Activated CD4-positive, alpha-beta memory T cell treated with anti-CD3 and anti-CD28 coated beads for 36 hours (primary cell): Measurements from ENCODE around the gene CALHM5. TPM values are rescaled to one million over a fixed set of nuclear protein-coding genes. Genes with fewer than 3 reads are reported as not detected.

Experiments used
- CTCF ChIA-PET: fragments of 350-600 bp; sonication (Branson Sonifier 250); formaldehyde crosslinking; loops from one replicate; lab custom pipeline; 2021; ENCODE audit warnings: antibody characterized with exemption, inconsistent platforms; lab: Charles Lee
- POLR2A ChIA-PET: fragments of 350-600 bp; sonication (Branson Sonifier 250); formaldehyde crosslinking; loops from one replicate; lab custom pipeline; 2021; ENCODE audit warnings: antibody characterized with exemption; lab: Charles Lee
- DNase-seq: peaks from one replicate; pipeline ENCODE4 v3.0.0-alpha.2; 2020
- H3K27ac Mint-ChIP-seq: one replicate; pipeline ENCODE4 v1.8.0; 2021; ENCODE audit warnings: mixed read lengths
- H3K27me3 Mint-ChIP-seq: one replicate; pipeline ENCODE4 v1.8.0; 2021; ENCODE audit warnings: mixed read lengths
- H3K36me3 Mint-ChIP-seq: one replicate; pipeline ENCODE4 v1.8.0; 2021; ENCODE audit warnings: mixed read lengths
- H3K4me1 Mint-ChIP-seq: one replicate; pipeline ENCODE4 v1.8.0; 2021; ENCODE audit warnings: low read depth, mixed read lengths
- H3K4me3 Mint-ChIP-seq: one replicate; pipeline ENCODE4 v1.8.0; 2021; ENCODE audit warnings: mild to moderate bottlenecking, mixed read lengths
- H3K9me3 Mint-ChIP-seq: one replicate; pipeline ENCODE4 v1.8.0; 2021; ENCODE audit warnings: mixed read lengths
- intact Hi-C: fragments of 100-400 bp; cut with micrococcal nuclease; formaldehyde crosslinking; loops from one replicate; pipeline ENCODE4 v1.15.1; 2023
- total RNA-seq, 2 experiments: library from RNA; stranded (reverse); gene quantifications; one replicate each; pipeline ENCODE4 v1.2.3, GENCODE V29; 2021

Gene CALHM5
- total RNA-seq, 2 experiments from 2014 or later: not detected

DNA sequence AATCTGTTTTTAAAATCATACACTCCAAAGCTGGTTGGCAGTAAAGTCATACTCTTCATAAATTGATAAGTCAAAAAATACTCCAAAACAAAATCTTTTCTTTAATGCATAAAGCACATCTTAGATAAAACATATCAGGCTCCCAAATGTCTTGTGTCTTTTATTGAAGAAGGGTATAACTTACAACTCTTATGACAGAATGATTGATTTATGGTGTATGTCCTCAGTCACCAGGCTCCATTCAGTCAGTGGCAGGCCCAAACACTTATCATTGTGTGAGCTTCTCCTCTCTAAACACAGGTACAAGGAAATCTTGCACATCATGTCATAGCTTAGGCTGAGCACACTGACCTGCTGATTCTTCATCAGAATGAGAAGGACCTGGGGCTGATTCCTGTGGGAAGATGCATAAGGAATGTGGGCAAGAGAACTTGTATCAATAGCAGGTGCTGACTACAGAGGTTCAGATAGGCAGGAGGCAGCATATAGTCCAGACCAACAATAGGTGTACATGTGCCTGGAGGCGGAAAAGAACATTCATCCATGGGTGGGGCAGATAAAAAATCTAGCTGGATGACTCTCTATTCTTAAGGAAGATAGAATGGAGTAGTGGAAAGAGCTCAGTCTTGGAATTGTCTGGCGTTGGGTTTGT is 1.9 kb downstream of the CALHM5 start:
- Mint-ChIP-seq H3K36me3 (no peaks in the 10 kb centered on the region), H3K4me1 (no peaks in the 10 kb centered on the region), H3K9me3 (peaks cover 11% of the 10 kb centered on the region), H3K27ac (no peak overlapping the region), H3K4me3 (no peak overlapping the region), H3K27me3 (peaks cover 6% of the 10 kb centered on the region)
- CTCF ChIA-PET: interaction anchor here (1.3 kb wide), 1 partner anchor 9 kb away, joined by 4 read pairs; no protein-coding TSS in a partner anchor
- intact Hi-C loops: no loop called here
- no peak for DNase-seq
- POLR2A ChIA-PET: no interaction called here

DNA sequence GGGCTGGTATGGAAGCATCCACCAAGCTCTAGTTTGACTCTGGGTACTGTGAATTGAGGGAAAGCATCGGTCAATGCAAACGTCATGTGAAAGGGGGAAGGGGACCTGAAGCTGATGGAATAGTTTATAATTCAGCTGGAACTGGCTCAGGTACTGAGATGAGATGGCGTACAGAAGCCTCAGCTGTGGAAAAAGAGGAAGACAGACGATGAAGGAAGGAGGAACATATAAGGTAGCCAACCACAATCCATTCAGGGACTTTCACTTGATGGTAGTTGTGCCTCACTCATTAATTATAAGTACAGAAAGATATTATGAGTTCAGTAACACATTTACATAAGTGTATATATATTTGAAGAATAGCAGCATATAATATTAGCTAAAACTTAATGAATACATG is 2.7 kb downstream of the CALHM5 start:
- H3K27ac Mint-ChIP-seq: no peak overlapping the region

DNA sequence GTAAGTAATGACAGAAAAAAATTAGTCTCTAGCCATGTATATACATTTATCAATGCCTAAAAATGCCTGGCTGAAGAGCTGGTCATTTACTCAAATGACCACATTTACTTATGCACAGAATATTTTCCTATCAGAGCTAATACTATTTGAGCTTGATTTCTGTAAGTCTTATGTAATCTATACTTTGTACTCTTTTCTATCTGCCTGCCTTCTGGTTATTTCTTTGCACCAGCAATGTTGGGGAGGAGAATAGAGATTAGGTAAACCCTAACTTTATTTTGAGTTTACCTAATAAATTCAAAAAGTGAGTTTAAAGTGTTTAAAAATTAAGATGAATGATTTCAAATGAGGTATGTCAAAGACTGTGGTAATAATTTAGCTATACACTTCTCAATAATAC is 3.7 kb downstream of the CALHM5 start:
- POLR2A ChIA-PET: no interaction called here
- CTCF ChIA-PET: interaction anchor here (0.8 to 1.5 kb wide), 5 partner anchors 14 to 246 kb away, joined by 3 to 8 read pairs (median 3); no protein-coding TSS in a partner anchor
- intact Hi-C loops: no loop called here
- Mint-ChIP-seq H3K27me3 (peaks cover 9% of the 10 kb centered on the region), H3K36me3 (no peaks in the 10 kb centered on the region), H3K27ac (no peak overlapping the region), H3K4me3 (no peak overlapping the region), H3K9me3 (no peaks in the 10 kb centered on the region), H3K4me1 (no peaks in the 10 kb centered on the region)
- no peak for DNase-seq

More for the DNA sequence above, 2.7 kb downstream of the CALHM5 start:
- Mint-ChIP-seq H3K4me3 (no peak overlapping the region), H3K36me3 (no peaks in the 10 kb centered on the region), H3K27me3 (peaks cover 8% of the 10 kb centered on the region), H3K4me1 (no peaks in the 10 kb centered on the region), H3K9me3 (peaks cover 4% of the 10 kb centered on the region)
- POLR2A ChIA-PET: no interaction called here
- DNase-seq: no peak
- intact Hi-C loops: no loop called here
- CTCF ChIA-PET: interaction anchor here (1.3 kb wide), 1 partner anchor 8 kb away, joined by 4 read pairs; no protein-coding TSS in a partner anchor

DNA sequence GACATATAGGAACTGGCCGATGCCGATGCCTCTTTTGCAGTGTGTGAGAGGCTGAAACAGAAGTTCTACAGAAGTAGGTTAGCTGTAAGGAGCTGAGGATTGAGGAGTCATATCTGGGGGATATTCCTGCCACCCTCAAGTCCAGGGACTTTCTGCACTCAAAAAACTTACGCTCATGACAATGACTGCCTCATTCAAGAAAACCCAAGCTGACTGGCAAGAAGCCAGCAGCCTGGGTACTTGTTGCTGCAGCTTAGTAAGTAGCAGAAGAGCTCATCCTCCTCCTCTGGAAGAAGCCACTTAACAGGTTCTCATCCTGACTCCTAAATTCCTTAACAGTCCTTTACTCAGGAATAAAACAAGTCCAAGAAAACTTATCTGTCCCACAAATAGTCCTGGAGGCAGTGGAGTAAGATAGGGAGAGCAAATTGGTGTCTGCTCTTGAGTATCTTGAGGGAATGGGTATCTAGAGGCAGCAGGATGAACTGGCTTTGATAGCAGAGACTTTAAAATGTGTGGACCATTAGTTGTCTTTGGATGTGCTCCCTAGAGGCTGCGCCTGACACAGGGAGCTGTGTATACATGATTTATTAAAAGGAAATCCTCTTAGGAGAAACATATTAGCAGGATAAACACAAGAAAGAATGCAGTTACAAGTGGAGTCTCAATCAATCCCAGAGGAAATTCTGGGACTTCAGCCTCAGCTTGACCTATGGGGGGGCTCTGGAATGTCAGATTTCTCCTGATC is 7.4 kb downstream of the CALHM5 start:
- CTCF ChIA-PET: no interaction called here
- Mint-ChIP-seq H3K36me3 (no peaks in the 10 kb centered on the region), H3K27ac (no peak overlapping the region), H3K4me1 (no peaks in the 10 kb centered on the region), H3K9me3 (no peaks in the 10 kb centered on the region), H3K4me3 (no peak overlapping the region), H3K27me3 (peaks cover 9% of the 10 kb centered on the region)
- POLR2A ChIA-PET: no interaction called here
- DNase-seq: no peak
- intact Hi-C loops: no loop called here

DNA sequence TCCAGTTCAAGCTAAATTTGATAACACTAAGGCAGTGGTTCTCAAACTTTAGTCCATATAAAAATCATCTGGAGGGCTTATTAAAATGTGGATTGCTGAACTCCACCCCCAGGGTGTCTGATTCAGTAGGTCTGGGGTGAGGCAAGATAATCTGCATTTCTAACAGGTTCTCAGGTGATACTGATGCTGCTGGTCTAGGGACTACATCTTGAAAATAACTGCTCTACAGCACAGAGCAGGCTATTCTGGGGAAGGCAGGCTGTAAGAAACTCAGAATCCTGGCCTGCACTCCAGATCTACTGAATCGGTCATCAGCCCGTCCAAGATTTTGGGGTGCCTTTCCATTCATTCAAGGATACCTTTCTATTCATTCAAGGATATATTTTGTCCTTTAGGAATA is 11.5 kb downstream of the CALHM5 start:
- DNase-seq: no peak
- intact Hi-C loops: no loop called here
- ChIA-PET POLR2A (no interaction called here), CTCF (interaction anchor here (0.7 to 1.3 kb wide), 3 partner anchors 9 to 235 kb away, joined by 3 to 4 read pairs (median 4); no protein-coding TSS in a partner anchor)
- Mint-ChIP-seq H3K36me3 (no peaks in the 10 kb centered on the region), H3K27ac (no peak overlapping the region), H3K27me3 (peaks cover 7% of the 10 kb centered on the region), H3K4me1 (no peaks in the 10 kb centered on the region), H3K9me3 (no peaks in the 10 kb centered on the region), H3K4me3 (no peak overlapping the region)

DNA sequence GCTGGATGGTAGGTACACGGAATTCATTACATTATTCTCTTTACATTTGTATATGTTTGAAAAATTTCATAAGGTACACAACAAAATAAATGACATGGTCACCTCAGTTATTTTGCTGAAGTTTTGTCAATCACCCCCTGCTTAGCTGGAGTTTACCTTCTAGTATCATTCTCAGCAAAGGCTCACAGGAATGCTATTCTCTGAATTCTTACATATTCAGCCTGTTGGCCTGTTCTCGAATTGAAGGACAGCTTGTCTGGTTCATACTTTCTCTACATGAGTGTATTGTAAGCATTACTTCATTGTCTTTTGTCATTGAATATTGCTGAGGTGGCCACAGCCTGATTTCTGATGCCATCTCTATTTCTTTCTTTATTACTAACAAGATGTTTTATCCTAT is 12.8 kb downstream of the CALHM5 start:
- no peaks in the 10 kb centered on the region for H3K36me3 Mint-ChIP-seq
- no peaks in the 10 kb centered on the region for H3K9me3 Mint-ChIP-seq
- peaks cover 1% of the 10 kb centered on the region for H3K27me3 Mint-ChIP-seq
- ChIA-PET CTCF (no interaction called here), POLR2A (no interaction called here)
- H3K27ac Mint-ChIP-seq: no peak overlapping the region
- DNase-seq: no peak
- no peaks in the 10 kb centered on the region for H3K4me1 Mint-ChIP-seq
- H3K4me3 Mint-ChIP-seq: no peak overlapping the region
- intact Hi-C loops: no loop called here

DNA sequence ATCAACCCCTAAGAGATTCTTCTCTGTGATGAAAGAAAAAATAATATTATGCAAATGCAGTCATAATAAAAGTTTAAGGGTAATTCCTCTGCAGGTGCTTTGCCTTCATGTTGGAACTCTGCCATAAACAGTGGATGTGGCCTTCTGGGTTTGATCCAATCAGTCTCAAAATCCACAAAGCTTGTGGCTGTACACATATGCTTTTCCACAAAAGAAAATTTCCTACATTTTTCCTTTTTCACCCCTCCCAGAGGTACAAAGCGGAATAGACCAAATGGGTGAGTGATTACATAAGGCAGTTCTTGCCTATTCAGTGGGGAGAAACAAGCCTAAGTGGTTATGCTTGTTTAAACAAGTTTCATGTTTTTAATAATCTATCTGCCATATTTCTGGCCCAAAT is 16.7 kb downstream of the CALHM5 start:
- H3K27me3 Mint-ChIP-seq: peaks cover 10% of the 10 kb centered on the region
- ChIA-PET POLR2A (no interaction called here), CTCF (no interaction called here)
- no peak overlapping the region for H3K4me3 Mint-ChIP-seq
- DNase-seq: no peak
- intact Hi-C loops: no loop called here
- H3K27ac Mint-ChIP-seq: no peak overlapping the region
- H3K36me3 Mint-ChIP-seq: no peaks in the 10 kb centered on the region
- H3K4me1 Mint-ChIP-seq: no peaks in the 10 kb centered on the region
- no peaks in the 10 kb centered on the region for H3K9me3 Mint-ChIP-seq

DNA sequence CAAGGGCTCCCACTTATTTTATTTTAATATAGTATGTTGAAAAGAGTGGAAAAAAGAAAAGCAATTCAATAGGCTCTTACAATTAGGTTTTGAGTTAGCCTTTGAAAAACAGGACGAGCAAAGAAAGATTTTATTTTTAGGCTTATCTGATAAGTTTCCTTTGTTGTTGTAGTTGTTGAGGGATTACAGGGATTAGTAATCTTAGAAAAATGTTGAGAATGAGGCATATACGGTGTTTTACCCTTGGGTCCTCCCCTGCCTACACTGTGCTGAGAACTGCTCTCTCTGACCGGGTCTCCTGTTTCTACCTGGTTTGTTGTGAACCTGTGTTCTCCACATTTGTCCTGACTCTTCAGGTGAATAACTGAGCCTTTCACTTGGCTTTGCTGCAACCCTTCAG is 17.3 kb downstream of the CALHM5 start:
- H3K4me1 Mint-ChIP-seq: no peaks in the 10 kb centered on the region
- H3K27me3 Mint-ChIP-seq: peaks cover 11% of the 10 kb centered on the region
- H3K4me3 Mint-ChIP-seq: no peak overlapping the region
- DNase-seq: no peak
- intact Hi-C loops: no loop called here
- H3K9me3 Mint-ChIP-seq: no peaks in the 10 kb centered on the region
- ChIA-PET CTCF (interaction anchor here (1.4 kb wide), 1 partner anchor 241 kb away, joined by 14 read pairs; no protein-coding TSS in a partner anchor), POLR2A (no interaction called here)
- no peaks in the 10 kb centered on the region for H3K36me3 Mint-ChIP-seq
- H3K27ac Mint-ChIP-seq: no peak overlapping the region

DNA sequence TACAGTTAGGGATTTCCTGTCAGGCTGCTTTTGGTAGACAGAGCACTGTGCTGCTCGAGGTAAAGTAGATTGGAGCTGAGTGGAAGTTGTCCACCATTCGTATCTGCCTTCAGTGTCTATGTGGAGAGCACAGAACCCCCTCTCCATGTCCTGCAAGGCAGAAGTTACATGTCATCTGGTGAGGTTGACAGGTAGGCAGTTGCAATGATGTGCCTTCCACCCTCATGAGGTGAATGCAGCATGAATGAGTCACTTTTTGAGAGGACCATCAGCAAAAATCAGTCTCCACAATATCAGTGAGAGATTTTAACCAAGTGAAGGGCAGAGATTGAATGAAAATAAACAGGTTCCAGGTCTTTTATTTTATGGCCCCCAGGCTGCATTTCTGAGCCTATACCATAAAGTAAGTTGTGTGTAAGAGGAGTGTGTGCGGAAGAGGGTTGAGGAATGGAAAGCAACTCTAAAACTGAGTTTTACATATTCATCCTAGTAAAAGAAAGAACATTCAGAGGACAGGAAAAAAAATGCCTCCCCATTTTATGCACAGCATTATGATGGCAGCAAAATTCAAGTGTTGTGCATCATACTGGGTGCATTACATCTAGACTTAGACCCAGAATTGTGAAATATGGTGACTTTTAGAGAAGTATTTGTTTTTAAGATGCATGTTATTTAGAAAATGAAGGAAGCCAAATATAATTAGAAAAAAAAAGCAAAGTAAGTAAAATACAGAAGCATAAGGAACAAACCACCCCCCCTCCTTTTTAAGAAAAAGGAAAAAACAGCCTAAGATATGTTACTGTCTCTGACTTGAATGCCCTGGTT is 18.2 kb downstream of the CALHM5 start:
- CTCF ChIA-PET: interaction anchor here (1.2 to 1.4 kb wide), 2 partner anchors 242 kb away, joined by 4 to 14 read pairs; no protein-coding TSS in a partner anchor

DNA sequence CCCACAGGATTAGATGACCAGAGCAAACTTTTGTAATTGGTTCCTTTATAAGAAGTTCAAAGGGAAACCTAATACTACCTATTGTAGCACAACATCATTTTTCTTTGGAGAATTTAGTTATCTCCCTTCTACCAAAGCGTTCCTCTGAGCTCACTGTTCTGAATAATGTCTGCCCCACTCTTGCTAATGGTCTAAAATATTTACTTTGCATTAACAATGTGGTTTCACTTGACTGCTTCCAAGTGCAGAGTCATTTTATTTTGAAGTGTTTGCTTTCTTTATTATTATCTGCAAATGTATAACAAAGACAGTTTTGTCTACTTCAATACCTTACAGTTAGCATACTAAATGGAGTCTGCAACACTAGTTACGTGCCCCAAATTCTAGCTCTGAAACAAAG is 19.0 kb downstream of the CALHM5 start:
- intact Hi-C loops: no loop called here
- Mint-ChIP-seq H3K4me3 (no peak overlapping the region), H3K4me1 (no peaks in the 10 kb centered on the region), H3K27ac (no peak overlapping the region), H3K9me3 (no peaks in the 10 kb centered on the region), H3K36me3 (no peaks in the 10 kb centered on the region), H3K27me3 (peaks cover 12% of the 10 kb centered on the region)
- DNase-seq: no peak
- ChIA-PET POLR2A (no interaction called here), CTCF (interaction anchor here (1.2 kb wide), 1 partner anchor 243 kb away, joined by 4 read pairs; no protein-coding TSS in a partner anchor)

More for the DNA sequence above, 18.2 kb downstream of the CALHM5 start:
- no peak overlapping the region for H3K27ac Mint-ChIP-seq
- H3K36me3 Mint-ChIP-seq: no peaks in the 10 kb centered on the region
- POLR2A ChIA-PET: no interaction called here
- no peak for DNase-seq
- H3K27me3 Mint-ChIP-seq: peaks cover 12% of the 10 kb centered on the region
- no peak overlapping the region for H3K4me3 Mint-ChIP-seq
- no peaks in the 10 kb centered on the region for H3K9me3 Mint-ChIP-seq
- intact Hi-C loops: no loop called here
- no peaks in the 10 kb centered on the region for H3K4me1 Mint-ChIP-seq

DNA sequence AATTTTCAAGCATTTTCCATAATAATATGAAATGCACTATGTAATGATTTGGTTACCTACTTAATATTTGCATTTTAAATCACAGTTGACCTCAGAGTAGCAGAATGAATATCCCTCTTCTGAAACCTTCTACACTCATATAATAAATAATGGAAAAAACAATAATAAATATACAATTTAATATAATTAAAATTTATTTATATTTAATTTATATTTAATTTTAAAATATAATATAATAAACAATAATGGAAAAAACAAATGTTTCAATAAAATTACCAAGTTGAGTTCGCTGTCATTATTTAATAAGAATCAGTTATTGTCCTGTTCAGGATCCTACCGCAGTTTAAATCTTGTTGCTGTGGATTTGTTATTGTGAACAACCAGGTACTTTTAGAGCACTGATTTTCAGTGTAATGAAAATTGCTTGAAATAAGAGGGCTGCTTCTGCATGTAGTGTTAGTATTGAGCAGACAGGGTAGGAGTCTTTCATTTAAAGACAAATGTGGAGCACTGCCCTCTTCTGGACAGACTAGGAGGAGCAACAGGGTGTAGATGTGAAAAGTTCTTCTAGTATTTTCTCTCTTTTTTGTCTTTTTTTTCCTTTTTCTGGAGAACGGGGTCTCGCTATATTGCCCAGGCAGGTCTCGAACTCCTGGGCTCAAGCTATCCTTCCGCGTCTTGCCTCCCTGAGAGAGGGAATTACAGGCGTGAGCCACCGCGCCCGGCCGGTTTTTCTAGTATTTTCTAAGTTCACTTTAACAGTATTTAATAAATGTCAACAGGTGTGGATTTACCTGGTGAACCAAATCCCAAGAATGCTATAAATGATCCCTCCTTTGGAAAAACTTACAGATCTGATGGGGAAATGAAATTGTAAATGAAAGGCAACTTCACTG is 20.5 kb downstream of the CALHM5 start:
- H3K27me3 Mint-ChIP-seq: peaks cover 12% of the 10 kb centered on the region
- no peaks in the 10 kb centered on the region for H3K9me3 Mint-ChIP-seq
- CTCF ChIA-PET: interaction anchor here (0.6 to 4.5 kb wide), 10 partner anchors 9 to 313 kb away, joined by 3 to 82 read pairs (median 4); partner anchors contain the start of genes TRAPPC3L and TSPYL1
- H3K4me3 Mint-ChIP-seq: no peak overlapping the region
- no peaks in the 10 kb centered on the region for H3K4me1 Mint-ChIP-seq
- H3K27ac Mint-ChIP-seq: no peak overlapping the region
- intact Hi-C loops: loop anchor here (1.0 to 2.0 kb wide), 4 partner anchors 88 to 315 kb away; no protein-coding TSS in a partner anchor
- no peaks in the 10 kb centered on the region for H3K36me3 Mint-ChIP-seq
- POLR2A ChIA-PET: no interaction called here
- DNase-seq: peak; percentile 64
